ENCODE results near the gene PCDH9. TPM values are rescaled to one million over a fixed set of nuclear protein-coding genes. Genes with fewer than 3 reads are reported as not detected.

The PCDH9 gene
- total RNA-seq, 4 donors from 2014 or later, result 0.64 to 1.1 (median 0.82) TPM

DNA sequence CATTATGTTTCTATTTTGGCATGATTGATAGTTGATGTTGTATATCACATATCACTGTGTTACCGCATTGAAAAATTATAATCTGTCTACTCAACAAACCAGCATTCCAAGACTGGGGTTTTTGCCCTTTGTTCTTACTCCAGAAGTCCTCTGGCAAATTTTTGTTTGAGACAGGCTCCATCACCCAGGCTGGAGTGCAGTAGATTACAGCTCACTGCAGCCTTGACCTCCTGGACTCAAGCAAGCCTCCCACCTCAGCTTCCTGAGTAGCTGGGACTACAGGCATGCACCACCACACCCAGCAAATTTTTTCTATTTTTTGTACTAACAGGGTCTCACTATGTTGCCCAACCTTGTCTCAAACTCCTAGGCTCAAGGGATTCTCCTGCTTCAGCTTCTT, 741.0 kb downstream of the PCDH9 start:
- no peak overlapping the region for H3K27ac ChIP-seq
- H3K36me3 ChIP-seq, result no peaks in the 10 kb centered on the region
- H3K9me3 ChIP-seq, result no peaks in the 10 kb centered on the region
- no peak for DNase-seq (ENCODE audit: low spot score in 2 of 2)
- no peaks in the 10 kb centered on the region for H3K27me3 ChIP-seq
- H3K4me3 ChIP-seq, result no peak overlapping the region
- WGBS, result 56% methylated on average over 1 of the region's 1 CpG
- TF ChIP-seq POLR2AphosphoS5 (IDR thresholded peaks at IDR 0.05), result no peak
- TF ChIP-seq, protein P1, sequence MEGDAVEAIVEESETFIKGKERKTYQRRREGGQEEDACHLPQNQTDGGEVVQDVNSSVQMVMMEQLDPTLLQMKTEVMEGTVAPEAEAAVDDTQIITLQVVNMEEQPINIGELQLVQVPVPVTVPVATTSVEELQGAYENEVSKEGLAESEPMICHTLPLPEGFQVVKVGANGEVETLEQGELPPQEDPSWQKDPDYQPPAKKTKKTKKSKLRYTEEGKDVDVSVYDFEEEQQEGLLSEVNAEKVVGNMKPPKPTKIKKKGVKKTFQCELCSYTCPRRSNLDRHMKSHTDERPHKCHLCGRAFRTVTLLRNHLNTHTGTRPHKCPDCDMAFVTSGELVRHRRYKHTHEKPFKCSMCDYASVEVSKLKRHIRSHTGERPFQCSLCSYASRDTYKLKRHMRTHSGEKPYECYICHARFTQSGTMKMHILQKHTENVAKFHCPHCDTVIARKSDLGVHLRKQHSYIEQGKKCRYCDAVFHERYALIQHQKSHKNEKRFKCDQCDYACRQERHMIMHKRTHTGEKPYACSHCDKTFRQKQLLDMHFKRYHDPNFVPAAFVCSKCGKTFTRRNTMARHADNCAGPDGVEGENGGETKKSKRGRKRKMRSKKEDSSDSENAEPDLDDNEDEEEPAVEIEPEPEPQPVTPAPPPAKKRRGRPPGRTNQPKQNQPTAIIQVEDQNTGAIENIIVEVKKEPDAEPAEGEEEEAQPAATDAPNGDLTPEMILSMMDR (IDR thresholded peaks at IDR 0.05), result no peak
- TF ChIP-seq EP300 (IDR thresholded peaks at IDR 0.05), result no peak
- no peak for TF ChIP-seq POLR2A (IDR thresholded peaks at IDR 0.05)
- H3K4me1 ChIP-seq, result no peaks in the 10 kb centered on the region

DNA sequence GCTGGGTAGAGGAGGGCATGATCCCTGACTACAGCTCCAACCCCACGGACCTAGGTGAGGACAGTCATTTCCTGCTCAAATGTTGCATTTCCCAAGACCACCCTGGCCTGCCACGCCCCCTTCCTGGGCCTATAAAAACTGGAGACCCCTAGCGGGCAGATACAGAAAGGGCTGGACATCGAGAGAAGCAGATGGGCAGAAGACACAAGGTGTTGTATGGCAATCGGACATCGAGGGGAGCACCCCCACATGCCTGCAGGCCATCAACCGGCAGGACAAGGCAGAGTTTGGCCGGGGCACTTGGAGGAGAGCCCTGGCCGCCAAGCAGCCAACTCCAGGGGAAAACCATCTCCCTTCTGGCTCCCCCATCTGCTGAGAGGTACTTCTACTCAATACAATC, 746.4 kb downstream of the PCDH9 start:
- 89% methylated on average over 7 of the region's 9 CpGs for whole genome bisulfite sequencing
- H3K27ac ChIP-seq, result no peak overlapping the region
- no peaks in the 10 kb centered on the region for H3K4me1 ChIP-seq
- no peak for DNase-seq (ENCODE audit: low spot score in 2 of 2)
- no peak overlapping the region for H3K4me3 ChIP-seq
- no peaks in the 10 kb centered on the region for H3K9me3 ChIP-seq
- TF ChIP-seq POLR2AphosphoS5 (IDR thresholded peaks at IDR 0.05) (no peak), EP300 (IDR thresholded peaks at IDR 0.05) (no peak), POLR2A (IDR thresholded peaks at IDR 0.05) (no peak)
- TF ChIP-seq, protein P1 (IDR thresholded peaks at IDR 0.05), result no peak
- H3K36me3 ChIP-seq, result no peaks in the 10 kb centered on the region
- no peaks in the 10 kb centered on the region for H3K27me3 ChIP-seq

DNA sequence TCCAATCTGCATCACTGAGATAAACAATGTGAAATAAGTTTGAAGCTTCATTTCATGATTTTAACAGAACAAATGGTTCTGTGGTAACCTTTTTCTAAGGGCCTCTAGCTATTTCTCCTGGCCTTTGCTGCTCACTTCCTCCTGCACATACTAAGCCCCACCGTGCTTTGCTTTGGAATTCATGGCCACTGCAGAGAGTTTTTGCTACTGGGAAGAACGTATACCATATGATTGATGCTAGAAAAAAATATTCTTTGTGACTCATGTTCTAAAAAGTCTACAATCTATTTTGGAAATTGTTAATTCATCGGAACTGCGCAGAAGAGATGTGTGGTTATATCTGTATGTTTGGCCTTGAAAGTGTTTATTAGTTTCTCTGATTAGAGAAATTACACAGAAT, 747.3 kb downstream of the PCDH9 start:
- Histone ChIP-seq H3K4me3 (no peak overlapping the region), H3K9me3 (no peaks in the 10 kb centered on the region), H3K4me1 (no peaks in the 10 kb centered on the region), H3K27ac (no peak overlapping the region), H3K27me3 (no peaks in the 10 kb centered on the region), H3K36me3 (no peaks in the 10 kb centered on the region)
- no peak for DNase-seq (ENCODE audit: low spot score in 2 of 2)
- TF ChIP-seq POLR2AphosphoS5 (IDR thresholded peaks at IDR 0.05), result no peak
- no peak for TF ChIP-seq POLR2A (IDR thresholded peaks at IDR 0.05)
- TF ChIP-seq, protein P1 (IDR thresholded peaks at IDR 0.05), result no peak
- TF ChIP-seq EP300 (IDR thresholded peaks at IDR 0.05), result no peak
- 79% methylated on average over 4 of the region's 4 CpGs for WGBS

DNA sequence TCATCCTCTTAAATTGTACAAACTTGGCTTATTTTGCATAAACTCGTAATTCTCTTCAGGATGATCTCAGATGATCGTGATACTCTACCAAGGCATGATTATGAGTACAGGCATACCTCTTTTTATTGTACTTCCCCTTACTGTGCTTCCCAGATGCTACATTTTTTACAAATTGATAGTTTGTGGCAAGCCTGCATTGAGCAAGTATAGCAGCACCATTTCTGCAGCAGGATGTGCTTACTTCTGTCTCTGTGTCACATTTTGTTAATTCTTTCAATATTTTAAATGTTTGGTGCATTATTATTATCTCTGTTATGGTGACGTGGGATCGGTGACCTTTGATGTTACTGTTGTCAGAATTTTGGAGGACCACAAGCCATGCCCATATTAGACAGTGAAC, 752.3 kb downstream of the PCDH9 start:
- H3K36me3 ChIP-seq, result no peaks in the 10 kb centered on the region
- WGBS, result 67% methylated on average over 4 of the region's 4 CpGs
- TF ChIP-seq POLR2AphosphoS5 (IDR thresholded peaks at IDR 0.05), result no peak
- TF ChIP-seq POLR2A (IDR thresholded peaks at IDR 0.05), result no peak
- TF ChIP-seq EP300 (IDR thresholded peaks at IDR 0.05), result no peak
- TF ChIP-seq, protein P1 (IDR thresholded peaks at IDR 0.05), result no peak
- no peak for DNase-seq (ENCODE audit: low spot score in 2 of 2)
- H3K27me3 ChIP-seq, result no peaks in the 10 kb centered on the region
- no peaks in the 10 kb centered on the region for H3K4me1 ChIP-seq
- no peak overlapping the region for H3K27ac ChIP-seq
- no peak overlapping the region for H3K4me3 ChIP-seq
- no peaks in the 10 kb centered on the region for H3K9me3 ChIP-seq

DNA sequence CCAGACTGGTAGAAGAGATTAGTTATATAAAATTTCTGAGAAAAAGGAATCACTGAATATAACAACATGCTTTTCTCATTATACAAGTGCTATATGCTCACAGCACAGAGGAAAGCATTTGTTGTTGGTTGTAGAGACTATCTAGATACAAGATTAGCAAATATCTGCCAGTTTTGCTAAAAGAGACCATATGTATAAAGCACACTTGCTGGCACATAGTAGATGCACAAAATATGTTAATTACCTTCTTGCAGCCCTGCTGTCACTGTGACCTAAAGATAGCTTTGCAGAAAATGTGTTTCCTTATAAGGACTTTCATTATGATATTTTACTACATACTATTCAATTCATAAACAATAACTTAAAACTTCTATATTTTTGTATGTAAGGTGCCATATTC, 755.1 kb downstream of the PCDH9 start:
- Histone ChIP-seq H3K4me1 (no peaks in the 10 kb centered on the region), H3K4me3 (no peak overlapping the region), H3K27ac (no peak overlapping the region), H3K9me3 (no peaks in the 10 kb centered on the region), H3K36me3 (no peaks in the 10 kb centered on the region), H3K27me3 (no peaks in the 10 kb centered on the region)
- TF ChIP-seq POLR2AphosphoS5 (IDR thresholded peaks at IDR 0.05) (no peak), EP300 (IDR thresholded peaks at IDR 0.05) (no peak), POLR2A (IDR thresholded peaks at IDR 0.05) (no peak)
- TF ChIP-seq, protein P1 (IDR thresholded peaks at IDR 0.05), result no peak
- DNase-seq (ENCODE audit: low spot score in 2 of 2), result no peak

Measured in suprapubic skin (tissue), 4 donors.